H4 (cell line): ENCODE measurements around the gene CACNA1E. TPM values are rescaled to one million over a fixed set of nuclear protein-coding genes. Genes with fewer than 3 reads are reported as not detected.

Experiments
- DNase-seq: peaks from one replicate; pipeline ENCODE4 v3.0.0-alpha.2; 2015; ENCODE audit warnings: low spot score
- total RNA-seq: library from RNA; depleted of rRNA; stranded (reverse); fragments of >200 nt; shearing (Covaris generic); gene quantifications from 2 replicates; pipeline ENCODE4 v1.2.3, GENCODE V29; 2014

Gene CACNA1E
- total RNA-seq, 1 experiment from 2014 or later = 0.10 TPM

- DNase-seq = no peak
Measured at GRCh38 chr1:181577475-181577874, 94.2 kb downstream of the CACNA1E start.

- no peak for DNase-seq
Measured at GRCh38 chr1:181583598-181583997, 100.3 kb downstream of the CACNA1E start.

DNA sequence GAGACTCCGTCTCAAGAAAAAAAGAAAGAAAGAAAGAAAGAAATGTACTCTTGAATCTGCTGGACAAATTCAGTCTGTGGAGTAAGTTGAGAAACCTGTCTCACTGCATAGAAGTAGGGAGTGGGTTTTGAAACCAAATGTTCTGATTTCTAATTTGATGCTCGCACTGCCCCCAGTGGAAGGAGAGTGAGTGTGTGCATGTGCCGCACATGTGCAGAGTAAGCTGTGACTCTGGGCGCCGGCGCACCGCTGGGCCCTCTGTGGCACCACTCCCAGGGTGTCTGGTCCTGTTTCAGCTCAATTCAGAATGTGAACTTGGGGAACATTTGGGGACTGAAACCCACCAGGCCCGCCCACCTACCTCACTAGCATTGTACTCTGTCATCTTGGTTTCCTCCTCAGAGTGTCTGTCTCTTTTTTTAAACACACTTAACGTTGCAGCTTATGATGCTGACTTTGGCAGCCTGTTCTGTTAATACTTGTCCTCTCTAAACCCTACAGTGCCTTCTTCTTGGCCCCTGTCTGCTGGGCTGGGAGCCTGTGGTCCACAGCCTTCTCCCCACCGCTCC lies 104.6 kb downstream of the CACNA1E start:
- DNase-seq = no peak

- no peak for DNase-seq
Measured at GRCh38 chr1:181588631-181589030, 105.3 kb downstream of the CACNA1E start.

GRCh38 chr1:181592255-181592859 lies 109.0 kb downstream of the CACNA1E start:
- no peak for DNase-seq

- no peak for DNase-seq
Measured at GRCh38 chr1:181593042-181593441, 109.7 kb downstream of the CACNA1E start.

DNA sequence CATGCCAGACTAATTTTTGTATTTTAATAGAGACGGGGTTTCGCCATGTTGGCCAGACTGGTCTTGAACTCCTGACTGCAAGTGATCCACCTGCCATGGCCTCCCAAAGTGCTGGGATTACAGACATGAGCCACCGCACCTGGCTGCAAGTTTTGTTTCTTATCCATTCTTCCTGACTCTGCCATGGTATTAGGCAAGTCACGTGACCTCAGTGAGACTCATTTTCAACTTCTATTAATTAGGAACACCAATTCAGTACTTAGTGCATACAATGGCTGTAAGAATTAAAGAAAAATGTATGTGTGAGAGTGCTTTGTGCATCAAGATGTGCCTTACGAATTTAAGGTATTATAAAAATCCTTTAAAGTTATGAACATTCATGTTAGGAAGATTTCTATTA lies 111.2 kb downstream of the CACNA1E start:
- DNase-seq = no peak

GRCh38 chr1:181595234-181595633 lies 111.9 kb downstream of the CACNA1E start:
- DNase-seq = no peak

- no peak for DNase-seq
Measured at GRCh38 chr1:181601186-181601950, 118.1 kb downstream of the CACNA1E start.

GRCh38 chr1:181603735-181604410 lies 120.6 kb downstream of the CACNA1E start:
- no peak for DNase-seq

- DNase-seq = no peak
Measured at GRCh38 chr1:181604482-181605249, 121.3 kb downstream of the CACNA1E start.

- DNase-seq = no peak
Measured at GRCh38 chr1:181607524-181607923, 124.2 kb downstream of the CACNA1E start.

DNA sequence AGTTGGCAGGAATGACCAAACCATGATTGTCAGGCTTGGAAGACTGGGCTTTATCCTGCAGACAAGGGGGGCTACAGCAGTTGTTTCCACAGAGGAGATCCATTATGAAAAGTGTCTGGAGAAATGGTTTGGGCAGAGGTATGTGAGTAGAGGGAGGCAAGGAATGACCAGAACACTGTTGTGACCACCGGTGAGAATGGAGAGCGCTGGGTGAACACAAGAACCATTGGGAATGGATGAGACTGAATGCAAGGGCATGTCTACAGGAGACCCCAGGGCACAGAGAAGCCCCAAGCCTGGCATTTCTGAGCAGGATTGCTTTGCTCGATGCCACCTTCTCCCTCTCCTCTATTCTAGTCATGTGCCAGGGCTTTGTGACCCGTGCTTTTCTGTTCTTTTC lies 125.1 kb downstream of the CACNA1E start:
- DNase-seq = no peak

GRCh38 chr1:181608948-181609347 lies 125.6 kb downstream of the CACNA1E start:
- DNase-seq = no peak

- DNase-seq = no peak
Measured at GRCh38 chr1:181612100-181612499, 128.8 kb downstream of the CACNA1E start.

DNA sequence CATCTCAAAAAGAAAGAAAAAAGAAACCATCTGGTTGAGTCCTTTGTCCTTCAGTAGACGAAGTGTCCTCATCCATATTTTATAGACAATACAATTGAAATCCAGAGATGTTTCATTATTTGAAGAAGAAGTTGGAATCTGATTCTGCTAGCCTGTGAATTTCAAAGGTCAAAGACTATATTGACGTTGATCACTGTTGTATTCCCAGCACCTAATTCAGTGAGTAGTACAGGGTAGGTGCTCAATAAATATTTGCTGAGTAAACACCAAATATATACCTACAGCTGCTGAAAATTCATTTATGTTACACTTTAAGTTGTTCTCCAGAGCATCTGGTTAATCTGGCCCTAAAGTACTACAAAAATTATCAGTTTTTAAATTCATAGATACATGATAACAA lies 135.2 kb downstream of the CACNA1E start:
- no peak for DNase-seq

- no peak for DNase-seq
Measured at GRCh38 chr1:181620183-181620582, 136.9 kb downstream of the CACNA1E start.

DNA sequence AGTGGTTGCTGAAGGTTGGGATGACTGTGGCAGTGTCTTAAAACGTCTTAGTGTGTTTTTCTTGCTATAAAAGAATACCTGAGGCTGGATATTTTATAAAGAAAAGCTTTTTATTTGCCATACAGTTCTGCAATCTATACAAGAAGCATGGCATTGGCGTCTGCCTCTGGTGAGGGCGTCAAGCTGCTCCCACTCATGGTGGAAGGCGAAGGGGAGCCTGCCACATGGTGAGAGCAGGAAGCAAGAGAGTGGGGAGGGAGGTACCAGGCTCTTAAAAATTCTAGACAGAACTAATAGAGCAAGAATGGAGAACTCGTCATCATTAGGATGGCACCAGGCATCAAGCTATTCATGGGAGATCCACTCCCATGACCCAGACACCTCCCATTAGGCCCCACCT lies 140.5 kb downstream of the CACNA1E start:
- DNase-seq = no peak

GRCh38 chr1:181626279-181626938 lies 143.1 kb downstream of the CACNA1E start:
- no peak for DNase-seq

DNA sequence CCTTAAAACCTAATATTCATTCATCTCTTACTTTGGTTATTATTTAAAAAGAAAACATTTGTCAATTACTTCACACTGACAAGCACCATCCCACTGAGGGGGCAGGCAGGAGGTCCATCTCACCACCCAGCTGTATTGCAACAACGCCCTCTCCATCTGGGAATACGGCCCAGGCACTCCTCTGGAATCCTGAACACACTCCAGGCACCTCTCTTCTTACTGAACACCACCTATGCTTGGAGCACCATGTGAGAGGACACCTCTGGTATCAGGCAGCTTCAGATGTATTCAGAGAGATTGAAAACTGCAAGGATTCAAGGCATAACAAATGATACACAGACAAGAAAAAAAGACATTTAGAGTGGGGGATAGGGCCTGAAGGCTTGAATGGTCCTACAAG lies 147.1 kb downstream of the CACNA1E start:
- no peak for DNase-seq

DNA sequence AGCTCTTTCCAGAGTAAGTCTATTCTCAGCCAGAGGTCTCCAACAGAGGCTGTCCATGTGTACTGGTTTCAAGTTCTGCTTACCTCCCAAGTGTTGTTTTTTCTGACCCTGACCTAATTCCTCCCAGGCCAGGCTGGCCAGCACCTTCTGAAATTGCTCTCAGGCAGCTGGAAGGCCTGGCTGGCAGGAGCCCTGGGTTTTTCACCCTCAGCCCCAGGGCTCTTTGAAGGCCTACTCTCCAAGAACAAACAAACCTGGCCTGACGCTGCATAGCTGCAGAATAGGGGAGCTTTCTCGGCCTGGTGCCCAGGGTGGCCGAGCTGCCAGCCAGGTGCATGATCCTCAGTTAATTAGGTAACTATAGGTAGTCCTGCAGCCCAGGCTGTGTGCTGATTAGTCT lies 147.5 kb downstream of the CACNA1E start:
- no peak for DNase-seq
